ENCODE data around the gene AMT.

AMT gene

GRCh38 chr3:49422379-49423248 is at the start of gene AMT:
Gene AMT, minus strand, starts transcription at chr3:49422473. Its CDS starts 23 bp downstream, at chr3:49422450.
- no peak for DNase-seq

- DNase-seq = no peak
Measured at GRCh38 chr3:49470714-49471420, 48.6 kb upstream of the AMT start.

GRCh38 chr3:49469936-49470713 is 47.9 kb upstream of the AMT start, which contains the start of gene DAG1:
Gene DAG1, plus strand, starts transcription at chr3:49470267. Its CDS starts 40,268 bp downstream, at chr3:49510535.
- DNase-seq = peak; percentile 61

GRCh38 chr3:49469037-49469935 is 47.0 kb upstream of the AMT start:
- no peak for DNase-seq

GRCh38 chr3:49466085-49466484 is 43.8 kb upstream of the AMT start:
- no peak for DNase-seq

- DNase-seq = no peak
Measured at GRCh38 chr3:49465270-49466034, 43.2 kb upstream of the AMT start.

- no peak for DNase-seq
Measured at GRCh38 chr3:49462222-49462621, 39.9 kb upstream of the AMT start.

- no peak for DNase-seq
Measured at GRCh38 chr3:49461443-49462171, 39.3 kb upstream of the AMT start.

GRCh38 chr3:49460956-49461355 is 38.7 kb upstream of the AMT start:
- DNase-seq = no peak

- DNase-seq = no peak
Measured at GRCh38 chr3:49460188-49460890, 38.1 kb upstream of the AMT start.

- DNase-seq = no peak
Measured at GRCh38 chr3:49456466-49456865, 34.2 kb upstream of the AMT start.

- DNase-seq = no peak
Measured at GRCh38 chr3:49454898-49455681, 32.8 kb upstream of the AMT start.

GRCh38 chr3:49454458-49454857 is 32.2 kb upstream of the AMT start:
- no peak for DNase-seq

GRCh38 chr3:49453621-49454020 is 31.3 kb upstream of the AMT start:
- no peak for DNase-seq

GRCh38 chr3:49445391-49445790 is 23.1 kb upstream of the AMT start:
- no peak for DNase-seq

GRCh38 chr3:49434731-49435130 is 12.5 kb upstream of the AMT start:
- no peak for DNase-seq

GRCh38 chr3:49428752-49429080 is 6.4 kb upstream of the AMT start:
- no peak for DNase-seq

- DNase-seq = no peak
Measured at GRCh38 chr3:49427586-49427985, 5.3 kb upstream of the AMT start.

GRCh38 chr3:49424816-49425215 is 2.5 kb upstream of the AMT start:
- DNase-seq = no peak

All from DMS79 (cell line).